Measurements from ENCODE around the gene EFNA4.

The EFNA4 gene

GRCh38 chr1:155086856-155087535 is 23.5 kb downstream of the EFNA4 start:
- Histone ChIP-seq H3K27ac (ENCODE audit: low read depth, low read length) (no peak overlapping the region), H3K9ac (ENCODE audit: low read depth in 1 of 2, low read length in 2 of 2) (no peak overlapping the region), H3K9me3 (ENCODE audit: control insufficient read depth in 1 of 2, low read length in 2 of 2) (no peaks in the 10 kb centered on the region), H3K4me3 (ENCODE audit: low read depth in 1 of 2, low read length in 2 of 2) (no peak overlapping the region), H3K36me3 (ENCODE audit: control insufficient read depth in 1 of 2, insufficient read depth in 2 of 2, low read length in 2 of 2) (no peaks in the 10 kb centered on the region), H3K4me1 (ENCODE audit: control insufficient read depth in 1 of 2, insufficient read depth in 2 of 2, low read length in 2 of 2) (peaks cover 38 to 42% of the 10 kb centered on the region in 2 donors), H3K27me3 (ENCODE audit: control insufficient read depth in 1 of 2, insufficient read depth in 2 of 2, low read length in 2 of 2) (peaks cover 13 to 23% of the 10 kb centered on the region in 2 donors)

DNA sequence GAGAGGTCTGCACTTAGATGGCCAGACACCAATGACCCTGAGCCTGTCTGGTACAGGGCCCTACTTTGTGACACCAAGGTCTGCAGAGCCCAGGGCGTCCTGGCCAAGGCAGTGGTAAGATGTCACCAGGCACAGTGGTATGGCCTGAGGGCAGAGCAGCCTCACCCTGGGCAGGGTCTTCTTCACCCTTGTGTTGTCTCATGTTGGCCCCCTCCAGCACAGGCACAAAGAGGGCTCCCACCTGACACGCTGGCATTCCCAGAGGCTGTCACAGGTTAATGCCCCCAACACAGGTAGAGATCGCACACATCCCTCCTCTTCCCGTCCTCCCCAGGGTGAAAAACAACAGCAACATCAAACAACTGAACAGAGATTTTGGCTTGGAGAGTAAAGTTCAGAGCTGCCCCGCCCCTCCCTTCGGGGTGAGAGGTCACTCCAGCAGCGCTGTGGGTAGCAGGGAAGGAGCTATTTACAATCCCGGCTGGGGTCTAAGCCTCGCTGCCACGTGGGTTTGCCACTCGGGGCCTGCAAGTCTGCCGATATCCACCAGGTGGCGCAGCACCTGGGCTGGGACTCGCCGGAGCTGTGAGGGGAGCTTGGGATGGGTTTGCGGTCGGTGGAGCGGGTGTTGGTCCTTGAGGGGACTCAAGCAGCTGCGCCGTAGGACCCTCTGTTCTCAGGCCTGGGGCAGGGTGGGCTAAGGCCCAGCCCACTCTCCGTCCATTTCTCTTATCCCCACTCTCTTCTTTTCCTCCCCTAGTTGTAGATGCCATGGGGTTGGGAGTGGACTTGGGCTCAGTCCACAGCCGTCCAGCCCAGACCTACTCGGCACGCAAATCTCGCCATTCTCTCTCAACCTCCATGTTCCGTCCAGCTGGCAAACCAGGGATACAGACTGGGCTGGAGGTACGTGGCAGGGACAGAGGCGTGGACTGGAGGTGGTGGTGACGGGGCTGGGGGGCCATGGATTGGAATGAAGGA is 27.8 kb downstream of the EFNA4 start:
- no peak overlapping the region for H3K27ac ChIP-seq (ENCODE audit: low read depth, low read length)
- peak overlapping the region; percentile 27 to 35 for H3K9ac ChIP-seq (ENCODE audit: low read depth in 1 of 2, low read length in 2 of 2)
- H3K36me3 ChIP-seq (ENCODE audit: control insufficient read depth in 1 of 2, insufficient read depth in 2 of 2, low read length in 2 of 2): no peaks in the 10 kb centered on the region
- H3K4me1 ChIP-seq (ENCODE audit: control insufficient read depth in 1 of 2, insufficient read depth in 2 of 2, low read length in 2 of 2): peaks cover 16 to 17% of the 10 kb centered on the region in 2 donors
- no peaks in the 10 kb centered on the region for H3K9me3 ChIP-seq (ENCODE audit: control insufficient read depth in 1 of 2, low read length in 2 of 2)
- peak overlapping the region in 1 of 2 donors; percentile 28 for H3K4me3 ChIP-seq (ENCODE audit: low read depth in 1 of 2, low read length in 2 of 2)
- no peaks in the 10 kb centered on the region for H3K27me3 ChIP-seq (ENCODE audit: control insufficient read depth in 1 of 2, insufficient read depth in 2 of 2, low read length in 2 of 2)

- Histone ChIP-seq H3K9ac (ENCODE audit: low read depth in 1 of 2, low read length in 2 of 2) (no peak overlapping the region), H3K4me1 (ENCODE audit: control insufficient read depth in 1 of 2, insufficient read depth in 2 of 2, low read length in 2 of 2) (peaks cover 15 to 16% of the 10 kb centered on the region in 2 donors), H3K27ac (ENCODE audit: low read depth, low read length) (no peak overlapping the region), H3K27me3 (ENCODE audit: control insufficient read depth in 1 of 2, insufficient read depth in 2 of 2, low read length in 2 of 2) (no peaks in the 10 kb centered on the region), H3K9me3 (ENCODE audit: control insufficient read depth in 1 of 2, low read length in 2 of 2) (no peaks in the 10 kb centered on the region), H3K36me3 (ENCODE audit: control insufficient read depth in 1 of 2, insufficient read depth in 2 of 2, low read length in 2 of 2) (no peaks in the 10 kb centered on the region), H3K4me3 (ENCODE audit: low read depth in 1 of 2, low read length in 2 of 2) (no peak overlapping the region)
Measured at GRCh38 chr1:155092131-155092530, 28.6 kb downstream of the EFNA4 start.

- Histone ChIP-seq H3K4me1 (ENCODE audit: control insufficient read depth in 1 of 2, insufficient read depth in 2 of 2, low read length in 2 of 2) (peaks cover 15 to 16% of the 10 kb centered on the region in 2 donors), H3K9ac (ENCODE audit: low read depth in 1 of 2, low read length in 2 of 2) (no peak overlapping the region), H3K36me3 (ENCODE audit: control insufficient read depth in 1 of 2, insufficient read depth in 2 of 2, low read length in 2 of 2) (no peaks in the 10 kb centered on the region), H3K4me3 (ENCODE audit: low read depth in 1 of 2, low read length in 2 of 2) (no peak overlapping the region), H3K27me3 (ENCODE audit: control insufficient read depth in 1 of 2, insufficient read depth in 2 of 2, low read length in 2 of 2) (no peaks in the 10 kb centered on the region), H3K9me3 (ENCODE audit: control insufficient read depth in 1 of 2, low read length in 2 of 2) (no peaks in the 10 kb centered on the region), H3K27ac (ENCODE audit: low read depth, low read length) (no peak overlapping the region)
Measured at GRCh38 chr1:155092641-155093040, 29.1 kb downstream of the EFNA4 start.

- no peaks in the 10 kb centered on the region for H3K9me3 ChIP-seq (ENCODE audit: control insufficient read depth in 1 of 2, low read length in 2 of 2)
- no peak overlapping the region for H3K4me3 ChIP-seq (ENCODE audit: low read depth in 1 of 2, low read length in 2 of 2)
- H3K36me3 ChIP-seq (ENCODE audit: control insufficient read depth in 1 of 2, insufficient read depth in 2 of 2, low read length in 2 of 2): no peaks in the 10 kb centered on the region
- no peak overlapping the region for H3K27ac ChIP-seq (ENCODE audit: low read depth, low read length)
- H3K9ac ChIP-seq (ENCODE audit: low read depth in 1 of 2, low read length in 2 of 2): peak overlapping the region in 1 of 2 donors; percentile 32
- peaks cover 15 to 16% of the 10 kb centered on the region in 2 donors for H3K4me1 ChIP-seq (ENCODE audit: control insufficient read depth in 1 of 2, insufficient read depth in 2 of 2, low read length in 2 of 2)
- no peaks in the 10 kb centered on the region for H3K27me3 ChIP-seq (ENCODE audit: control insufficient read depth in 1 of 2, insufficient read depth in 2 of 2, low read length in 2 of 2)
Measured at GRCh38 chr1:155093911-155094621, 30.5 kb downstream of the EFNA4 start.

GRCh38 chr1:155094622-155094948 is 31.0 kb downstream of the EFNA4 start:
- no peak overlapping the region for H3K27ac ChIP-seq (ENCODE audit: low read depth, low read length)
- H3K9me3 ChIP-seq (ENCODE audit: control insufficient read depth in 1 of 2, low read length in 2 of 2): no peaks in the 10 kb centered on the region
- no peak overlapping the region for H3K4me3 ChIP-seq (ENCODE audit: low read depth in 1 of 2, low read length in 2 of 2)
- H3K9ac ChIP-seq (ENCODE audit: low read depth in 1 of 2, low read length in 2 of 2): peak overlapping the region in 1 of 2 donors; percentile 32
- H3K4me1 ChIP-seq (ENCODE audit: control insufficient read depth in 1 of 2, insufficient read depth in 2 of 2, low read length in 2 of 2): peaks cover 15 to 16% of the 10 kb centered on the region in 2 donors
- no peaks in the 10 kb centered on the region for H3K27me3 ChIP-seq (ENCODE audit: control insufficient read depth in 1 of 2, insufficient read depth in 2 of 2, low read length in 2 of 2)
- H3K36me3 ChIP-seq (ENCODE audit: control insufficient read depth in 1 of 2, insufficient read depth in 2 of 2, low read length in 2 of 2): no peaks in the 10 kb centered on the region

DNA sequence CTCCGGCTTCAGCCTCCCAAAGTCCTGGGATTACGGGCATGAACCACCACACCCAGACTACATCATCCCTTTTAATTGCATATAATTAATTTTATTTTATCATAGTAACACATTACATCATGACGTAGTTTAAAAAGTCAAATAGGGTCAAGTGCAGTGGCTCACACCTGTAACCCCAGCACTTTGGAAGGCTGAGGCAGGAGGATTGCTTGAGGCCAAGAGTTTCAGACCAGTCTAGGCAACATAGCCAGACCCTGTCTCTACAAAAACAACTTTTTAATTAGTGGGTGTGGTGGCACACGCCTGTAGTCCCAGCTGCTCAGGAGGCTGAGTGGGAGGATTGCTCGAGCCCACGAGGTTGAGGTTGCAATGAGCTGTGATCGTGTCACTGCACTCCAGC is 35.8 kb downstream of the EFNA4 start:
- H3K4me1 ChIP-seq (ENCODE audit: control insufficient read depth in 1 of 2, insufficient read depth in 2 of 2, low read length in 2 of 2): peaks cover 0 to 9% of the 10 kb centered on the region in 2 donors
- H3K36me3 ChIP-seq (ENCODE audit: control insufficient read depth in 1 of 2, insufficient read depth in 2 of 2, low read length in 2 of 2): no peaks in the 10 kb centered on the region
- H3K9ac ChIP-seq (ENCODE audit: low read depth in 1 of 2, low read length in 2 of 2): no peak overlapping the region
- H3K4me3 ChIP-seq (ENCODE audit: low read depth in 1 of 2, low read length in 2 of 2): no peak overlapping the region
- H3K27me3 ChIP-seq (ENCODE audit: control insufficient read depth in 1 of 2, insufficient read depth in 2 of 2, low read length in 2 of 2): no peaks in the 10 kb centered on the region
- no peak overlapping the region for H3K27ac ChIP-seq (ENCODE audit: low read depth, low read length)
- H3K9me3 ChIP-seq (ENCODE audit: control insufficient read depth in 1 of 2, low read length in 2 of 2): no peaks in the 10 kb centered on the region

DNA sequence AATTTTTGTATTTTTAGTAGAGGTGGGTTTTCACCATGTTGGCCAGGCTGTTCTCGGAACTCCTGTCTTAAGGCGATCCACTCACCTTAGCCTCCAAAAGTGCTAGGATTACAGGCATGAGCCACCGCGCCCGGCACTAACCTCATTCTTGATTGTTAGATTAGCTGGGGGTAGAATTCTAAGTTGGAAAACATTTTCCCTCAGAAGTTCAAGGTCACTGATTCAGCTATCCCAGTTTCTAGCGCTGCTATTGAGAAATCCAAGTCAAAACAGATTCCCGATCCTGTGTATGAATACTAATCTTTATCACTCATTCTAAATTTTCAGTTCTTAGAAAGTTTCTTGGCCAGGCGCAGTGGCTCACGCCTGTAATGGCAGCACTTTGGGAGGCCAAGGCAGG is 39.8 kb downstream of the EFNA4 start:
- Histone ChIP-seq H3K4me3 (ENCODE audit: low read depth in 1 of 2, low read length in 2 of 2) (no peak overlapping the region), H3K9ac (ENCODE audit: low read depth in 1 of 2, low read length in 2 of 2) (no peak overlapping the region), H3K27ac (ENCODE audit: low read depth, low read length) (no peak overlapping the region), H3K27me3 (ENCODE audit: control insufficient read depth in 1 of 2, insufficient read depth in 2 of 2, low read length in 2 of 2) (no peaks in the 10 kb centered on the region), H3K36me3 (ENCODE audit: control insufficient read depth in 1 of 2, insufficient read depth in 2 of 2, low read length in 2 of 2) (no peaks in the 10 kb centered on the region), H3K4me1 (ENCODE audit: control insufficient read depth in 1 of 2, insufficient read depth in 2 of 2, low read length in 2 of 2) (peaks cover 16 to 33% of the 10 kb centered on the region in 2 donors), H3K9me3 (ENCODE audit: control insufficient read depth in 1 of 2, low read length in 2 of 2) (no peaks in the 10 kb centered on the region)

DNA sequence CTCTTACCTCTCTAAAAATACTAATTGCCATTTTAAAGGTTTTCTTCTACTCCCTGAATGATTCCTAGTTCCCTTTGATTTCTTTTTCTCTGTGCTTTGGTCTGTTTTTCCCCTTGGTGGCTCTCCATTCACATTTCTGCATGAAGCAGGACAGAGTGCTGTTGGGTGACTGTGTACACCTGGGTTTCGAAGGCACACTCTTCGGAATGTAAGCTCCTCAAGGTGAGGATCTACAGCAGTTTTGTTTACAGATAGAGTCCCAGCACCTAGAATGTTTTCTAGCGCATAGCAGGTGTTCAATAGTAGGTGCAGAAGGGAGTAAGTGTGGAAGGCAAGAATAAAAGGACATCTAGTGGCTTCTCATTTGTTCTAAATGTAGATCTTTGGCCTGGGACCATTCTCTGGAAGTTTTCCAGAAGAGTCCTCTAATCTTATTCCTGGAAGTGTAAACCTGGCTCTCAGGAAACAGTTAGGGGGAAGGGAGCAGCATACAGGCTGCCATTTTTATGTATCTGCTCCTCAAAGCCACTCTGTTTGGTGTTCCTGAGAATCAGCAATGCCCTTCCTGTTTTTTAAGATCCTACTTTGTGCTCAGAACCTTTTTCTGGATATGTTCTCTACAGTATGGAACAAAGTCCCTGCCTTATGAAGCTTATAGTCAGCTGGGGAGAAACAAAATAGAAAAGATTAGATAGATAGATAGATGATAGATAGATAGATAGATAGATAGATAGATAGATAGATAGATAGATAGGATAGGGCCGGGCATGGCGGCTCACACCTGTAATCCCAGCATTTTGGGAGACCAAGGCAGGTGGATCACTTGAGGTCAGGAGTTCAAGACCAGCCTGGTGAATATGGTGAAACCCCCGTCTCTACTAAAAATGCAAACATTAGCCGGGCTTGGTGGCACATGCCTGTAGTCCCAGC is 41.3 kb downstream of the EFNA4 start:
- H3K27me3 ChIP-seq (ENCODE audit: control insufficient read depth in 1 of 2, insufficient read depth in 2 of 2, low read length in 2 of 2): no peaks in the 10 kb centered on the region
- peak overlapping the region; percentile 33 for H3K27ac ChIP-seq (ENCODE audit: low read depth, low read length)

More for the DNA sequence above, 41.3 kb downstream of the EFNA4 start:
- H3K4me1 ChIP-seq (ENCODE audit: control insufficient read depth in 1 of 2, insufficient read depth in 2 of 2, low read length in 2 of 2): peaks cover 16 to 35% of the 10 kb centered on the region in 2 donors
- H3K36me3 ChIP-seq (ENCODE audit: control insufficient read depth in 1 of 2, insufficient read depth in 2 of 2, low read length in 2 of 2): no peaks in the 10 kb centered on the region
- no peak overlapping the region for H3K9ac ChIP-seq (ENCODE audit: low read depth in 1 of 2, low read length in 2 of 2)
- no peak overlapping the region for H3K4me3 ChIP-seq (ENCODE audit: low read depth in 1 of 2, low read length in 2 of 2)
- no peaks in the 10 kb centered on the region for H3K9me3 ChIP-seq (ENCODE audit: control insufficient read depth in 1 of 2, low read length in 2 of 2)

All from duodenal mucosa (tissue), 2 donors.